Astrocyte (in vitro differentiated cells and primary cell): ENCODE results near the gene GBA3. TPM values are rescaled to one million over a fixed set of nuclear protein-coding genes. Genes with fewer than 3 reads are reported as not detected.
A peak's percentile ranks its signal among the peaks of the same experiment; 100 is the strongest.

ENCODE experiments used
- DNase-seq: peaks from one replicate; pipeline ENCODE4 v3.0.0-alpha.2; 2010; ENCODE audit warnings: low read depth
- FAIRE-seq: peaks from 2 replicates; lab custom pipeline; 2011; peaks lifted over from hg19 to GRCh38; lab: Jason Lieb, UNC
- H2AFZ ChIP-seq: 2 replicates; pipeline ENCODE4 v1.6.0; 2012; ENCODE audit warnings: low read depth, low read length, inconsistent platforms
- H3K27ac ChIP-seq: 2 replicates; pipeline ENCODE4 v1.5.1; 2011; ENCODE audit warnings: low read depth, low read length, inconsistent platforms
- H3K27me3 ChIP-seq: 2 replicates; pipeline ENCODE4 v1.6.0; 2011; ENCODE audit warnings: low read length, inconsistent platforms; ENCODE audit not compliant: insufficient read depth
- H3K36me3 ChIP-seq: 2 replicates; pipeline ENCODE4 v1.5.1; 2011; ENCODE audit warnings: low read length, inconsistent platforms; ENCODE audit not compliant: insufficient read depth
- H3K4me1 ChIP-seq: 2 replicates; pipeline ENCODE4 v1.5.1; 2011; ENCODE audit warnings: low read length, inconsistent platforms; ENCODE audit not compliant: insufficient read depth
- H3K4me2 ChIP-seq: 2 replicates; pipeline ENCODE4 v1.6.0; 2012; ENCODE audit warnings: low read length, inconsistent platforms
- H3K4me3 ChIP-seq: 2 replicates; pipeline ENCODE4 v1.5.1; 2011; ENCODE audit warnings: low read depth, mild to moderate bottlenecking, low read length, inconsistent platforms; ENCODE audit not compliant: insufficient read depth
- H3K79me2 ChIP-seq: 2 replicates; pipeline ENCODE4 v1.6.0; 2012; ENCODE audit warnings: mild to moderate bottlenecking, low read length, inconsistent platforms; ENCODE audit not compliant: insufficient read depth
- H3K9ac ChIP-seq: 2 replicates; pipeline ENCODE4 v1.6.0; 2012; ENCODE audit warnings: mild to moderate bottlenecking, low read length, inconsistent platforms
- H3K9me3 ChIP-seq: 2 replicates; pipeline ENCODE4 v1.5.1; 2012; ENCODE audit warnings: low read depth, mild to moderate bottlenecking, low read length, inconsistent platforms; ENCODE audit not compliant: insufficient read depth
- H4K20me1 ChIP-seq: 2 replicates; pipeline ENCODE4 v1.6.0; 2012; ENCODE audit warnings: low read length, inconsistent platforms; ENCODE audit not compliant: insufficient read depth
- H3K27ac Mint-ChIP-seq: one replicate; pipeline ENCODE4 v1.8.0; 2021; ENCODE audit warnings: mild to moderate bottlenecking, mixed read lengths; ENCODE audit not compliant: unreplicated experiment
- H3K27me3 Mint-ChIP-seq: one replicate; pipeline ENCODE4 v1.8.0; 2021; ENCODE audit warnings: low read depth, mixed read lengths; ENCODE audit not compliant: unreplicated experiment
- H3K36me3 Mint-ChIP-seq: one replicate; pipeline ENCODE4 v1.8.0; 2021; ENCODE audit warnings: low read depth, mixed read lengths; ENCODE audit not compliant: unreplicated experiment
- H3K4me1 Mint-ChIP-seq: one replicate; pipeline ENCODE4 v1.8.0; 2021; ENCODE audit warnings: low read depth, mixed read lengths; ENCODE audit not compliant: unreplicated experiment
- H3K4me3 Mint-ChIP-seq: one replicate; pipeline ENCODE4 v1.8.0; 2021; ENCODE audit warnings: mild to moderate bottlenecking, moderate library complexity, mixed read lengths; ENCODE audit not compliant: unreplicated experiment
- H3K9me3 Mint-ChIP-seq: one replicate; pipeline ENCODE4 v1.8.0; 2021; ENCODE audit warnings: mild to moderate bottlenecking, mixed read lengths; ENCODE audit not compliant: unreplicated experiment
- EZH2 ChIP-seq: IDR thresholded peaks from 2 replicates; pipeline ENCODE4 v1.6.1; 2012; ENCODE audit warnings: mild to moderate bottlenecking, low read length, inconsistent platforms; ENCODE audit not compliant: insufficient read depth
- total RNA-seq: library from RNA; stranded (reverse); gene quantifications from 2 replicates; pipeline ENCODE4 v1.2.1, GENCODE V29; 2021
- TF ChIP-seq, protein P1 (sequence below): IDR thresholded peaks from 2 replicates; pipeline ENCODE4 v1.5.1; 2011; ENCODE audit warnings: low read depth, mild to moderate bottlenecking, inconsistent platforms, low read length, moderate library complexity; ENCODE audit not compliant: insufficient read depth

The GBA3 gene
- total RNA-seq, 1 donor from 2014 or later: not detected

DNA sequence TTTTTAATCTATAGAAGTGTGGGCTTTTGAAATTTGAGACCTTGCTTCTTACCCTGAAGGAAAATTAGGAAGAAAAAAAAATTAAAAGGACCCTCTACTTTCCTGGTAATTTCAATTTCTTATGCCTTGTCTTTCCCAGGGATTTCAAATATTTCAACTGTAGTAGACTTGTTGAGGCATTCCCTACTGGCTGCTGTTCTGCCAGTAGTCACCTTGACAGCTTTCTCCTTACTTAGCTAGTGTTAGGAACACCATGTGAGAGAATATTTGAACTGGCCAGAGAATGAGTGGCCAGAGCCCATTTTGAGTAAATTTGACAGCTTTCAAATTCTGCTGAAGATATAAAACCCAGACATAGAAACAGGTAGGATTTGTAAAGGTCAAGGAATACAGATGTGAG, 24.0 kb upstream of the GBA3 start:
- peaks cover 7% of the 10 kb centered on the region for H3K4me1 Mint-ChIP-seq
- Histone ChIP-seq H3K9ac (peak overlapping the region; percentile 43), H3K4me3 (no peak overlapping the region), H4K20me1 (no peaks in the 10 kb centered on the region), H3K27ac (no peak overlapping the region), H3K36me3 (no peaks in the 10 kb centered on the region), H3K4me1 (peaks cover 3% of the 10 kb centered on the region), H3K4me2 (peak overlapping the region; percentile 50), H3K79me2 (no peaks in the 10 kb centered on the region), H3K27me3 (no peaks in the 10 kb centered on the region), H3K9me3 (no peaks in the 10 kb centered on the region), H2AFZ (no peak overlapping the region)
- no peaks in the 10 kb centered on the region for H3K36me3 Mint-ChIP-seq
- TF ChIP-seq, protein P1, sequence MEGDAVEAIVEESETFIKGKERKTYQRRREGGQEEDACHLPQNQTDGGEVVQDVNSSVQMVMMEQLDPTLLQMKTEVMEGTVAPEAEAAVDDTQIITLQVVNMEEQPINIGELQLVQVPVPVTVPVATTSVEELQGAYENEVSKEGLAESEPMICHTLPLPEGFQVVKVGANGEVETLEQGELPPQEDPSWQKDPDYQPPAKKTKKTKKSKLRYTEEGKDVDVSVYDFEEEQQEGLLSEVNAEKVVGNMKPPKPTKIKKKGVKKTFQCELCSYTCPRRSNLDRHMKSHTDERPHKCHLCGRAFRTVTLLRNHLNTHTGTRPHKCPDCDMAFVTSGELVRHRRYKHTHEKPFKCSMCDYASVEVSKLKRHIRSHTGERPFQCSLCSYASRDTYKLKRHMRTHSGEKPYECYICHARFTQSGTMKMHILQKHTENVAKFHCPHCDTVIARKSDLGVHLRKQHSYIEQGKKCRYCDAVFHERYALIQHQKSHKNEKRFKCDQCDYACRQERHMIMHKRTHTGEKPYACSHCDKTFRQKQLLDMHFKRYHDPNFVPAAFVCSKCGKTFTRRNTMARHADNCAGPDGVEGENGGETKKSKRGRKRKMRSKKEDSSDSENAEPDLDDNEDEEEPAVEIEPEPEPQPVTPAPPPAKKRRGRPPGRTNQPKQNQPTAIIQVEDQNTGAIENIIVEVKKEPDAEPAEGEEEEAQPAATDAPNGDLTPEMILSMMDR: no peak
- no peak for TF ChIP-seq EZH2
- no peak overlapping the region for H3K4me3 Mint-ChIP-seq
- DNase-seq (no peak), FAIRE-seq (no peak)
- H3K27ac Mint-ChIP-seq: no peak overlapping the region
- no peaks in the 10 kb centered on the region for H3K27me3 Mint-ChIP-seq
- no peaks in the 10 kb centered on the region for H3K9me3 Mint-ChIP-seq

DNA sequence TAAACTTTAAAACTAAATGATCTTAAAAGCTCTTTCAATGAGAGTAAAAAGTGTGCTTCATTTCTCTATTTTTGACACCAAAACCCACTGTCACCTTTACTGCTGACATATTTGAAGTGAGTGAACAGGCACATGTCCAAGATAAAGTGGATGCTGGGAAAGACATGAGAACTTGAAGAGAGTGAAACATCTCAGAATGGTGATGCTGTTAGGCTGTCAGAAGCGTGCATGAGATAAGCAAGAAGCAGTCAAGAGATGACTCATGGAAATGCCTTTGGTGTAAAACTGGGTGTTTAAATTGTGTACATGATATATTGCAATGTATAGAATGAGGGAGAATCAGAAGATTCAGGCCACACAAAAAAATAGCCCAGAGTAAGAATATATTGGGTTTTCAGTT, 21.8 kb upstream of the GBA3 start:
- no peaks in the 10 kb centered on the region for H3K36me3 Mint-ChIP-seq
- no peak for TF ChIP-seq EZH2

DNA sequence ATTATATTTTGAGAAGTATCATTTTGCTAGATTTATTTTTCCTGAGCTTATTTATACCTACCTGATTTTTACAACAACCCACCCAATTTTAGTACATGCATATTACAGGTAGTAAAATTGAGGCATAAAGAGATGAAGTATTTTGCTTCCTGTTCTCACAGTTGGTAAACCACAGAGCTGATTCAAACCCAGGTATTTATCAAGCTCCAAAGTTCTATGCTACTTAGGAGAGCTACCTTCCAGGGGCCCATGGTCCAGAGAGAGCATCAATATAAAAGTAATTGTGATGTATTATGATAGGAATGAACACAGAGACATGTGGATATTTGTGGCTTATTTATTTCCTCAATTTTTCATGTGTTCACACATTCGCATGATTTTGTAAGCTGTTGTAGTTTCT, 20.2 kb upstream of the GBA3 start:
- peaks cover 7% of the 10 kb centered on the region for H3K4me1 Mint-ChIP-seq
- no peak overlapping the region for H3K27ac ChIP-seq
- H3K9me3 ChIP-seq: no peaks in the 10 kb centered on the region
- FAIRE-seq (no peak), DNase-seq (no peak)
- no peaks in the 10 kb centered on the region for H3K27me3 ChIP-seq
- no peaks in the 10 kb centered on the region for H3K36me3 Mint-ChIP-seq
- no peak overlapping the region for H3K9ac ChIP-seq
- no peak overlapping the region for H2AFZ ChIP-seq
- H4K20me1 ChIP-seq: no peaks in the 10 kb centered on the region
- H3K9me3 Mint-ChIP-seq: no peaks in the 10 kb centered on the region
- no peaks in the 10 kb centered on the region for H3K36me3 ChIP-seq
- peaks cover 3% of the 10 kb centered on the region for H3K4me1 ChIP-seq
- no peaks in the 10 kb centered on the region for H3K79me2 ChIP-seq
- H3K4me3 ChIP-seq: no peak overlapping the region
- H3K4me2 ChIP-seq: no peak overlapping the region
- no peak overlapping the region for H3K27ac Mint-ChIP-seq
- H3K4me3 Mint-ChIP-seq: no peak overlapping the region
- H3K27me3 Mint-ChIP-seq: no peaks in the 10 kb centered on the region
- TF ChIP-seq, protein P1: no peak
- no peak for TF ChIP-seq EZH2

More for the DNA sequence above, 21.8 kb upstream of the GBA3 start:
- Mint-ChIP-seq H3K27ac (no peak overlapping the region), H3K9me3 (no peaks in the 10 kb centered on the region), H3K27me3 (no peaks in the 10 kb centered on the region), H3K4me1 (peaks cover 7% of the 10 kb centered on the region), H3K4me3 (no peak overlapping the region)
- no peaks in the 10 kb centered on the region for H3K9me3 ChIP-seq
- no peak overlapping the region for H2AFZ ChIP-seq
- no peak overlapping the region for H3K9ac ChIP-seq
- no peaks in the 10 kb centered on the region for H3K79me2 ChIP-seq
- H3K4me1 ChIP-seq: peaks cover 3% of the 10 kb centered on the region
- peak; percentile 50 for DNase-seq
- H3K36me3 ChIP-seq: no peaks in the 10 kb centered on the region
- H3K27me3 ChIP-seq: no peaks in the 10 kb centered on the region
- H3K4me2 ChIP-seq: no peak overlapping the region
- no peak overlapping the region for H3K4me3 ChIP-seq
- FAIRE-seq: no peak
- H4K20me1 ChIP-seq: no peaks in the 10 kb centered on the region
- H3K27ac ChIP-seq: no peak overlapping the region
